ENCODE results near the gene GALNS.

Gene GALNS

DNA sequence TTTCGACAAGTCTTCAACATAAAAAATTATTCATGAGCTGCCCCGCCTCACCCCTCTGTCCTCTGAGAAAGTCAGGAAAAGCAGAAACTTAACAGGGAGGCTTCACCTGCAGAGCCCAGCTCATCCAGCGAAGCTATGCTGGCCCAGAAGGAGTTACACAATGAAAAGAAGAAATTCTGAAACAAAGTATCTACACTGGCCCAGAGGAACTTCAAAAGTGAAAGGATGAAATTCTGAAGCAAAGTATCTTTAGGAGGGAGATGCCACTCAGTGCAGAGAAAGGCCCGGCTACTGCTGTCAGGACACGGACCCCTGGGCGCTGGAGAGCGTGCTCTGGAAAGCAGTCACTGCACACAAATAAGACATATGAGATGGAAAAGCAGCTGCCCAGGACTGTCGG is 1.6 kb downstream of the GALNS start:
- DNase-seq, result no peak

DNA sequence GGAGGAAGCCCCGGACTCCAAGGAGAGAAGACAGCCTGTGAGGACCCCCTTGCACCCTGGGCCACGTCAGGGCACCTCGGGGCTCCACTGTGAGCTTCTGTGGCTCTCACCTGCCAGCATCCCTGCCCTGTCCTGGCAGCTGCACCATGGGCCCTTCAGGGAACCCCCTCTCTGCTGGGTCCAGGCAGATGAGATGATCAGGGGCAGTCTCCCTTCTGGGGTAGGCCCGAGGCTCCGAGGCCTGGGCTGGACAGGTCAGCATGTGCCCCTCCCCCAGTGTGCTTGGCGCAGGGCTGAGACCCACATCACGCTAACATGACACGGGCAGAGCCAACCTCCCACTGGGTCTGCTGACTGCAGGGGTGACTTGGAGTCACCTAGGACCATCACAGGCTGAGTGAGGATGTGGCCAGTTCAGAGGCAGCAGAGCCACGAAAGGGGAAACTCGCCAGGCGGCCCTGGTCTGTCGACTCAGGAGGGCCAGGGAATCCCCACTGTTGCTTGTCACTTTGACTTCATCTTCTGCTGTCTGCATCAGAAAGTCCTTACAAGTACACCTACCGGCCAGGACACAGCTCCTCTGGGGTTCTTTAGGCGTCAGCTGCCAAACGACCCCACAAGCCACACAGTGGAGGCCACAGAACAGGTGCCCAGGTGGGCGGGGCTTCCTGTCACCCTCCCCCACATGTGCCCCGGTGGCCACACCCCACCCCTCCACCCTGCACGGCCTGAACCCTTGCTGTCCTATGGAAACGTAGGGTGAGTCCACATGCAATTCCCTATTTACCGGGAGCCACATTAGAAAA is 2.2 kb downstream of the GALNS start:
- DNase-seq, result no peak

DNA sequence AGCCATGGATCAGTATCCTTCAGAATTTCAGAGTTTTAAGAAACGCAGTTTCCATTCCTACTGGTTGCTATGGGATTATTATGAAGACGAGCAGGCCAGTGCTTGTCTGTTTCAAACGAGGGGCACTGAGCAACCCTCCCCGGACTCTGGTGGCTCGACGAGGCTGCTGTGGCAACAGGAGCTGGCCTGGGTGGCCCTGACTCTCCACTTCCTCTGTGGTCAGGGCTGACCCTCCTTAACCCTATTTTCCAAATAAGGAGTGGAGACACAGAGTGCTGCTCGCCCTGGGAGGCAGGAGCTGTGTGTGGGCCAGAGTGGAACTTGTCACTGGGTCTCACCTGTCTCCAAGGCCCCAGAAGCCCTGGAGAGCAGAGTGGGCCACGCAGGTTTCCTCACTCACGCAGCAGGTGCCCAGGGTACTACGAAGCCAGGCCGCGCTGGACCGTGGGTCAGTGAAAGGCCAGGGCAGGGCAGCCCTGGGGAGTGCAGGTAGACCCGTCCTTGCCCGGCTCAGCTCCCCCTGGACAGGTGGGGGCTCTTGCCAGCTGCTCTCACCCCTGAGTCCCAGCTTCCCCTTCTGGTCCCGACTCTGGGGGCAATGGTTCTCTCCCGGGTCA is 3.3 kb downstream of the GALNS start:
- no peak for DNase-seq

DNA sequence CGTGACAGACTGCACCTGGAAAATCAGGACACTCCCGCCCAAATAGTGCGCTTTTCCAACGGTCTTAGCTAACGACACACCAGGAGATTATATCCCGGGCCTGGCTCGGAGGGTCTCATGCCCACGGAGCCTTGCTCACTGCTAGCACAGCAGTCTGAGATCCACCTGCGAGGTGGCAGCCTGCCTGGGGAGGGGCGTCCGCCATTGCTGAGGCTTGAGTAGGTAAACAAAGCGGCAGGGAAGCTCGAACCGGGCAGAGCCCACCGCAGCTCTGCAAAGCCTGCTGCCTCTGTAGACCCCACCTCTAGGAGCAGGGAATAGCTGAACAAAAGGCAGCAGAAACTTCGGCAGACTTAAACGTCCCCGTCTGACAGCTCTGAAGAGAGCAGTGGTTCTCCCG is 5.1 kb downstream of the GALNS start:
- no peak for DNase-seq

DNA sequence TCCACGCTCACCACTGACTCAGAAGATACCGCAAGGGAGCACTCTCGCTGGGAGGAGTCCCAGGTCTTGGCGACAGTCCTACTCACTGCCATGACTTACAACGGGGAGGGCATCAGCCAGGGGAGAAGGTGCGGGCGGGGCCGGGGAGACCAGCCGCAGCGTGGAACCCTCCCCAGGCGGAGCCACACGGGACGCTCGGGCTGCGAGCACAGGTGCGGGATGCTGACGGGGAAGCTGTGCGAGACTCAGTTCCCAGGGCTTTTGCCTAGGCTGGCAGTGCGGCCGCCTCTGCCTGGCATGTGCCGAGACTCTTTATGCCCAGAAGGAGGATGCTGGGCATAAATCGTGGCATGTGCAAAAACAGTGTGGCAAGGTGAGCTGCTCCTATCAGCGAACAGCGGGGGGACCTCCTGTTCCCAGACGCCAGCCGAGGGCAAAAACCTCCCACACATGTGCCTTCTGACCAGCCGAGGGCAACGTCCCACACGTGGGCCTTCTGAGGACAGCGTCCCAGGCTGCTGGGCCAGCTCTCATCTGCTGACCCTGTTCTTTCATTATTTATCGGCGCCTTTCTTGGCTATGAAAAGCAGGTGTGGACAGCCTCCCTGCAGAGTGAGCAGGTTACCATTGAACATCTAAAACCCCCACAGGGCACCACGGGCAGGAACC is 6.1 kb downstream of the GALNS start:
- no peak for DNase-seq

DNA sequence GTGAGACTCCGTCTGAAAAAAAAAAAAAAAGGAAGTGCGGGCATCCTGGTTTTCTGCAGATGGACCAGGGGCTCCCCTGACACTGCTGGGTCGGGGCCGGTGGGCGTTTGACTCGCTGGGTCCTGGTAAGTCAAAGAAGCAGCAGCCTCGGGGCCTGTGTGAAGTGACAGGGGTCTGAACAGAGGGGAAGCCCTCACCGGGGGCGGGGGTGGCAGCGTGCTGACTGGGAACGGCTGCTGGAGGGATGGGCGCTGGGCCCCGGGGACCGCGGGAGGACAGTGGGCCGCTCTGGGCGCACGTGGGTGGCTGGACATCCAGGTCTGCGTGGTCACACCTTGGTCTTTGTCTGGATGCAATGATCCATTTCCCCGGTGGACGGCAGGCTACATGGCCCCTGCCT is 8.2 kb downstream of the GALNS start:
- no peak for DNase-seq

DNA sequence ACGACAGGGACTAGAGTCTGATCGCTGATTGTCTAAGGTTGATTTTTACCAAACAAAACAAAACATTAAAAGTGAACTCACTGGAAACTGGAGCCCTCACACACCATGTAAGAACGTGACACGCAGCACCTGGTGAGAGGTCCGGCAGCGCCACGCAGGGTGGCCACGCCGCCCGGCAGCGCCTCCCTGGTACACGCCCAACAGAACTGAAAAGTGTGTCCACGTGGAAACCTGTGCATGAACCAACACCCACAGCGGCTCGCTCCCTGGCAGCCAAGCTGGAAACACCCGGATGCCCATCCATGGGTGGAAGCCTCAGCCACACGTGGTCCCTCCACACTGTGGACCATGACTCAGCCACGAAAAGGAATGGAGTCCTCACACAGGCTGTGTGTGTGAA is 9.1 kb downstream of the GALNS start:
- no peak for DNase-seq

DNA sequence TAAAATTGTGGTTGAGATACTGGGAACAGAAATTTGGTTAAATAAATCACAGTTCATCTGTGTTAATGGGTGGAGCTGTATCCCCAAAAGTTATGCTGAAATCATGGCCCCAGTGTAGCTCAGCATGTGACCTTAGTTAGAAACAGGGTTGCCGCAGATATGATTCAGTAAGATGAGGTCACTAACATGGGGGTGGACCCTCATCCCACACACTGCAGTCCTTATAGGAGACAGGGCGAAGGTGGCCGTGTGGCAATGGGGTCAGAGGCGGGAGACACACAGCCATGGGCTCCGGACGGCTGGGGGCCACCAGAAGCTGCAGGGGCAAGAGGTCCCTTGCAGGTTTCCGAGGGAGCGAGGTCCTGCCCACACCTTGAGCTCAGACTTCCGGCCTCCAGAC is 10.7 kb downstream of the GALNS start:
- DNase-seq, result no peak

DNA sequence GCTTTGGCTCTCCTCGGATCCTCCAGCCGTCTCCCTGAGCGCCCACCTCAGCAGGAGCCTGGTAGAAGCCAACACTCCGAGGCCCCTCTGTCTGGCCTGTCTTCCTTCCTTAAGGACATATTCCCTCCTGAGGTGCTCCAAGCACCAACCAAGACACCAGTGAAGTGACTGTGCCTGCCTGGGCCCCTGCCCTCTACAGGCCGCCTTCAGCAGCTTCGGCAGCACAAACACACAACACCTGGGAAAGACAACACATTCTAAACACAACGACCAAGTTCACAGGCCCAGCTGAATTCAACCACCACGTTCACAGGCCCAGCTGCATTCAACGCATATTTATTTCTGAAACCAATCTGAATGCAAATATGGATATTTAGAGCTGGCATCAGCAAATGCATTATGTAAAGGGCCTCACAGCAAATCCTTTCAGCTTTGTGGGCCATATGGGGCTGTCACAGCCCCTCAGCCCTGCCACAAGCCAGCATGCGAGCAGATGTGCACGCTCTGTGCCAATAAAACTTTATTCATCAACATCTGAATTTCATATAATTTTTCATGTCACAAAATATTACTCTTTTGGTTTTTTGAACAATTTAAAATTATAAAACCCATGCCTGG is 12.2 kb downstream of the GALNS start:
- no peak for DNase-seq

DNA sequence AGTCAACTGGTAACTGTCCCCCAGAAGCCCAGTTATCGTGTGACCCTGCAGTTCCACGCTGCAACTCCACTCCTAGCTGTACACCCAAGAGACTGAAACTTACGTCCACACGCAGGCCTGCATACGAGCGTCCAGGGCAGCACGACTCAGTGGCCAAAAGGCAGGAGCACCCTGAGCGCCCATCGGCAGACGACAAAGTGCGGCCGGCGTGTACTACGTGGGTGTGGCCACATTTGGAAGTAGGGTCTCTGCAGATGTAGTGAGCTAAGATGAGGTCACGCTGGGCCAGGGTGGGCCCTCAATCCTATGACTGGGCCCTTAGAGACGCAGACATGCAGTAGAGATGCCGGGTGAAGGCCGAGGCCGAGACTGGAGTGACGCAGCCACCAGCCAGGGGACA is 13.5 kb downstream of the GALNS start:
- DNase-seq, result no peak

DNA sequence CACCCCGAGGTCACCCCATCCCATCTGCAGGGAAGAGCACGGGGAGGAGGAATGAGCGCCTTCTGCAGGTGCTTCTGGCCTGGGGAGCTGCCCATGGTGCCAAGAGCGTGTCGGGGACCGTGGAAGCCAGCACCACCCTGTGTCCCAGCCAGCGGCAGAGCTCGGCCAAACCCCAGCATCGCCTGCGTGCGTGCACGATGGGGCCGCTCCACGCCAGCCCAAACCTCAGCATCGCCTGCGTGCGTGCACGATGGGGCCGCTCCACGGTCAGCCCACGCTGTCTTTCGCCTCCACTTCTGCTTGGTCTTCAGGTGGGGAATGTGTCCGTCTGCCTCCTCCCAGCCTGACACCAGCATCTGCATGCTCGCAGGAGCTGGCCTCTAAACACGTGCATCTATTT is 13.9 kb downstream of the GALNS start:
- DNase-seq, result no peak

DNA sequence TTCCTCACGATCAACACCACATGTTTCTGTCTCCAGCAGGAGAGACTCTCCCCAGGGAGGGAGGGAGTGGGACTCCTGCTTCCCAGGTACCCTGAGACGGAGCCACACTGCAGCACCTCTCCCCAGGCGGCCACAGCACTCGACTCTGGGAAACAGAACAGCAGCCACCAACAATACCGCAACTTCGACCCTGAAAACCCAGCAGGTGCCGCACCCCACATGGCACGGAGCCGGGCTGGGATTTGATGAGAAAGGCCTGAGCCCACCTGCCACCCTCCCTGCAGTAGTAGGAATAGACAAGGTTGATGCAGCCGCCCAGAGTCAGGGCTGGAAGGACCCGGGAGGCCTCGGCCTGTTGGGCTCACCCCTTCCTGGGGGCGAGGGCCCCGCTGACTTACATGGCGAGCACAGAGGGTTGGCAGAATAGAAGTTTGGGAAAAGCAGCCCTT is 14.4 kb downstream of the GALNS start:
- DNase-seq, result no peak

DNA sequence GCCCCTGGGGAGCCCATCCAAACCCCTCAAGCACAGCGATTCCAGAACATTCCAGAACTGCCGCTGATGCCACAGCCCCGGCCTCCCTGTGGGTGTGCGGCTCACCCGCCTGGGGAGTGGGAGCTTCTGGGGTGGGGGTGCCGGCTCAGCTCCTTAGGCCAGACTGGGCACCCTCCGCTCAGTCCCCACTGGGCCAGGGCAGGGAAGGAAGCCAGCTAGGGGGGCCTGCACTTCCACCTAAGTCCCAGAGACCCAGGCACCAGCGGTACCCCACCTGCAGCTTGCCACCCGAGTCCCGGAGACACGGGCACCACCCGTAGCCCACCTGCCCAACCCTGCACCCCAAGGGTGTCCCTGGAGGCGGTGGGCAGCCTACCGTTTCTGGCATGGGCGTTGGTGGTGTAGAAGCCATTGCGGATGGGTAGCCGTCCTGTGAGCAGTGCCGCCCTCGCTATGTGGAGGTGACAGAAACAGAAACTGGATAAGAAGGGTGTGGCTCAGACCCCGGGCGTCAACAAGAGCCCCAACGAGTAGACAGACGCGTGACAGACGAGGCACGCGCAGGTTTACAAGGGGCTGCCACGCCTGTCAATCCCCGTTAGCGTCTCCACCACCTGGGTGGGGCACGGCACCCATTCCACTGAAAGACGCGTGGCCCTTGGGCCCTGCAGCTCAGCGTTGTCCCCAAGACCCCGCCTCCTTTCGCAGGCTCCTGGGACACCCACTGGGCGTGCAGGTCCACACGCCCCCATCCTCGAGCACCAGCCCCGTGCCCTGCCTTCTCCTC is 15.0 kb downstream of the GALNS start:
- no peak for DNase-seq

DNA sequence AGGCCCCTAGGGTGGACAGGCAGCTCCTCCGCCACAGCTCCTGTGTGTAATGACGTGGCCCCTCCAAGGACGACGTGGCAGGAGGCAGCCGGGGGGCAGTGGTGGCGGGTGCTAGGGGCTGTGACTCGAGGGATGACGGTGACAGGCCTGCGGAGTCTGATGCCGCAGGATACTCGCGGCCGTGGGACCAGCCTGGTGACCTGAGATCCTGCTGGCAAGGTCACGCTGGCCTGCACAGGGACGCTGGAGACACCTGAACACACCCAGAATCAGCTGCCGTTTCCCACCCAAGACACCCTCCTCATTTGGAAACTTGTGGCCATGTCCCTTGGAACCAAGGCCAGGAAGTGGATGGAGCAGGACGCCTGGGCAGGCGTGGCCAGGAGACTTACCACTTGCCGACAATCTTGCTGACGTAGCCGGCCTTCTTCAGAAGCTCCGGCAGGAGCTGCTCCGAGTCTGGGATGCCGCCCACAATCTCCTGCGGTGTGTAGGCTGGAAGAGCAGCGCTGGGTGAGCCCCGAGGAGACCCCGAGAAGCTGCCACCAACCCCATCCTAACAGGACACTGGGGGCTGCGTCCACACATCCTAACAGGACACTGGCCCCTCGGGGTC is 16.0 kb downstream of the GALNS start:
- no peak for DNase-seq

DNA sequence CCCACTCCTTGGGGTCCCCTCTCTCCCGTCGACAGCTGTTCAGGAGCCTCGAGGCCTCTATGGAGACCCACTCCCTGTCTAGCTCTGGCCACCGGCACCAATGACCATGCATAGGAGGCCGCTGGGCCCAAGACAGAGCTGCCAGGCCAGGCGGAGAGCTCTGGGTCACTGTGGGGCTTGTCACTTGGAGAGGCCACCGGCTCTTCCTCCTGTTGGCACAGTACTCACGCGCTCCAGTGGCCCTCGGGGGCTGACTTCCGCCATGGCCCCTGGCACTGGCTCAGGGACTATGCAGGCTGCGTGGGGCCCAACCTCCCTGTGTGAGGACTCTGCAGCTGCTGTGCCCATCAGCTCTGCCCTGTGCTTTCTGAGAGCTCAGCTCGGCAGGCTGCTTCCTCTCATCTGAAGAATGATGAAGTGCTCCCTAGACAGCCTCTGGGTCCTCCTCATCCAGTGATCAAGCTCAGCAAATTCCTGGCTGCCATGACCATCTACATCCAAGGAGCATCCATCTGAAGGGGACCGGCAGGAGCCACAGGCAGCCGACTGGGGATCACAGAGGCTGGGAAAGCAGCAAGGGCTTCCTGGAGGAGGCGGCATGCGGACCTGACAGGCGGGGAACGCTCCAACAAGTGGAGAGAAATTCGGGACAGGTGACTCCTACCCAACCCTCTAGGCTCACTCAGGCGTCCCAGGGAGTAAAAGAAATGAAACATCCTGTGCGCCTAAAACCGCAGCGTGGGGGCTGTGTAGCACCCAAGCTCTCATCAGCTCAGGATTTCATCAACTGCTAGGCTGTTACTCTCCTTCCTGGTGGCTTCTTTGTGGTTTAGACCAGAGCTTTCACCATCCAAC is 16.8 kb downstream of the GALNS start:
- no peak for DNase-seq

DNA sequence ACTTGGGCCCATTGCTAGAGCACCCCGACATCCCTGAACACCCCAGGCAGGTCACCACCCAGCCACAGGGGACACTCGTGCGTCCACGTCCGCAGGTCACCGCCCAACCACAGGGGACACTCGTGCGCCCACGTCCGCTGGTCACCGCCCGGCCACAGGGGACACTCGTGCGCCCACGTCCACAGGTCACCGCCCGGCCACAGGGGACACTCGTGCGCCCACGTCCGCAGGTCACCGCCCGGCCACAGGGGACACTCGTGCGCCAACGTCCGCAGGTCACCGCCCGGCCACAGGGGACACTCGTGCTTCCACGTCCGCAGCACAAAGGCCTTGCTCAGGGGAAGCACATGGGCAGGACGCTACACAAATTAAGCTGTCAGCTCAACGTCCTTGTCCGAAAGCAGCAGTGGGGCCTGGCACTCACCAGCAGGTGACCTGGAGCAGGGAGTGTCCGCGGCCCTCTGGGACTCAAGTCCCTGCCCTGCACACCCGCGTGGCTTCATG is 17.7 kb downstream of the GALNS start:
- DNase-seq, result no peak

DNA sequence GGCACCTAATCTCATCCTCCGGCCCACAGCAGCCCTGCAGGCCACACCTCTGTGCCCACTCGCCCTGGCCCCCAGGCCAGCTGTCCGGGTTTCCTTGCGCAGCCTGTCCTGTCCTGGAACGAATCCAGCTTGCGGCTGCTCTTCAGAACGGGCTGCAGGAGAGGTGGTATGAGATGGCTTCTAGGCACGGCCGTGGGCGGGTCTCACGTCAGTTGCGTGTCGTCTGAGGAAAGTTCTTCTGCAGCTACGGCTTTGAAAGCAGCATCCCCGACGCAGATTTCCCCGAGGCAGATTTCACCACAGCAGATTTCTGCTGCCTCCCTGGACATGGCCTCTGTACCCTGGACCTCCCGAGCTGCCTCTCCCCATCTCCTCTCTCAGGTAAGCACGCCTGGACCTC is 18.2 kb downstream of the GALNS start:
- no peak for DNase-seq

DNA sequence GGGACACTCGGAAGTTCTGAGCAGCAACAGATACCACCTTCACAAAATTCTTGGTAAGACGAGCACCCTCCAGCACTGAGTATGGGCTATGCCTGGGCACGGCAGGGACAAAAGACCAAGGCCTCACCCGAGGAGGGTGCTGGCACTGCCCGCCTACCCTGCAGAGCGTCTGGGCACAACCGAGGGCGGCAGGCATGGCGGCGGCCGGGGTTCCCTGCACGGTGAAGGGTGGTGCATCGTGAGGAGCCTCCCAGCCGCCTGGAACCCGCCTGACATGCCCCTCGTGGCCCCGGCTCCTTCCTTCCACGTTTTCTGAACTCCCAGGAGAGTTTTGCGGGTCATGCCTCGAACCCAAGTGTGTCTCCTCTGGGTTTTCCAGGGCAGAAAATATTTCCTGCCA is 18.9 kb downstream of the GALNS start:
- no peak for DNase-seq

DNA sequence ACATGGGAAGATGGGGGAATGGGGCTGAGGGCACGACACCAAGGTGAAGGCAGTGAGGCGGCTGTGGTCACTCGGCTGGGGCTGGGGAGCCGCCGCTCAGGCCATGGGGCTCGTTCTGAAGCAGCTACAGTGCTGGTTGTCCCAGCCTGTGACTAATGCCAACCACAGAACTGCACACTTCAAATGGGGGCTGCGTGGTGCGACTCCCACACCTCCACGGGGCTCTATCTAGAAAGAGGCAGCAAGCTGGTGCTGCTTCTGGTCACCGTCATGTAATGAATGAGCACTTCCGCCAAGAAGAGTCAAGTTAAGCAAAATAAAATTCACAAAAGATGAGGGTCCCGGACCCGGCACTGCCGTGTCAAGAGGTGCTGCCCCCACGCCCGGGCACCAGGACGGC is 20.0 kb downstream of the GALNS start:
- DNase-seq, result no peak

DNA sequence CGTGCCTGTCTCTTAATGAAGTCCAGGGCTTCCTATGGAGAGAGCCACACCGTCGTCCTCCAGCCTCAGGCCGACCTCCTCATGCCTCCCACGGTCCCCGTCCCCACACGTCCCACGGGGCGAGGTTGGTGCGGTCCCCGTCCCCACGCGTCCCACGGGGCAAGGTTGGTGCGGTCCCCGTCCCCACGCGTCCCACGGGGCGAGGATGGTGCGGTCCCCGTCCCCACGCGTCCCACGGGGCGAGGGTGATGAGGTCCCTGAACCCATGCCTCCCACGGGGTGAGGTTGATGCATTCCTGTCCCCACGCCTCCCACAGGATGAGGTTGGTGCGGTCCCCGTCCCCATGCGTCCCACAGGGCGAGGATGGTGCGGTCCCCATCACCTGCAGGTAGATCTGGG is 20.9 kb downstream of the GALNS start:
- no peak for DNase-seq

DNA sequence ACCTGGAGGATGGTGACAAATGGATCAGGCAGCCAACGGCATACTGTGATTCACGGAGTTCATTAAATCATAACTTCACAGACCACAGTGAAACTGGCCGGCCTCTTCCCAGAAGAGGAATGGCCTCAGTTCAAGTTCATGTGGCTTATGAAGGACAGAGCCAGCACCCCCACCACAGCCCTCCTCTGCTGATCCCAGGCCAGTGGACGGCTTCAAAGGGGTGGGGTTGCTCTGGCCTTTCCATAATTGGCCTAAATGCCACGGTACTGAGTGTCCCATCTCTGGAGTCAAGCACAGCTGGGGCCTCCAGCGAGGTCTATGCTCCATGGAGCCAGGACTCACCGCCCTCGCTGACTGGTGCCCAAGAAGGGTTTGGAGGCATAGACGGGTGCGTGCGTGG is 21.4 kb downstream of the GALNS start:
- DNase-seq, result no peak
